RWPE2 (cell line): ENCODE data around the gene TBC1D4.

Experiments
- ATAC-seq: fragments of 200-7000 bp; cut with Tn5 transposase; 3 replicates; pipeline ENCODE4 v1.9.1; 2021; ENCODE audit warnings: low read depth
- DNase-seq: peaks from one replicate; pipeline ENCODE4 v3.0.0-alpha.2; 2020; ENCODE audit warnings: low spot score
- H3K27ac ChIP-seq: fragments of 450-650 bp; 2 replicates; pipeline ENCODE4 v1.5.1; 2017; ENCODE audit warnings: mild to moderate bottlenecking; ENCODE audit not compliant: poor library complexity, severe bottlenecking
- H3K27me3 ChIP-seq: fragments of 250-450 bp; sonication (Bioruptor Pico); 2 replicates; pipeline ENCODE4 v1.5.1; 2021; ENCODE audit warnings: mild to moderate bottlenecking, moderate library complexity; ENCODE audit not compliant: insufficient read depth, poor library complexity, severe bottlenecking
- H3K36me3 ChIP-seq: fragments of 250-450 bp; sonication (Bioruptor Pico); 2 replicates; pipeline ENCODE4 v1.5.1; 2020; ENCODE audit warnings: low read depth, mild to moderate bottlenecking, moderate library complexity
- H3K4me1 ChIP-seq: fragments of 250-450 bp; sonication (Bioruptor Pico); 2 replicates; pipeline ENCODE4 v1.5.1; 2021; ENCODE audit warnings: mild to moderate bottlenecking, moderate library complexity; ENCODE audit not compliant: insufficient read depth, poor library complexity, severe bottlenecking
- H3K4me3 ChIP-seq: fragments of 250-450 bp; sonication (Bioruptor Pico); 2 replicates; pipeline ENCODE4 v1.5.1; 2021; ENCODE audit warnings: mild to moderate bottlenecking, moderate library complexity; ENCODE audit not compliant: severe bottlenecking
- H3K9me3 ChIP-seq: fragments of 250-450 bp; sonication (Bioruptor Pico); 2 replicates; pipeline ENCODE4 v1.5.1; 2021; ENCODE audit warnings: mild to moderate bottlenecking, moderate library complexity; ENCODE audit not compliant: severe bottlenecking
- TF ChIP-seq, protein P1 (sequence below): fragments of 450-650 bp; IDR thresholded peaks from one replicate; pipeline ENCODE4 v1.5.1; 2017; ENCODE audit warnings: mild to moderate bottlenecking, moderate library complexity; ENCODE audit not compliant: poor library complexity, severe bottlenecking

TBC1D4 gene

DNA sequence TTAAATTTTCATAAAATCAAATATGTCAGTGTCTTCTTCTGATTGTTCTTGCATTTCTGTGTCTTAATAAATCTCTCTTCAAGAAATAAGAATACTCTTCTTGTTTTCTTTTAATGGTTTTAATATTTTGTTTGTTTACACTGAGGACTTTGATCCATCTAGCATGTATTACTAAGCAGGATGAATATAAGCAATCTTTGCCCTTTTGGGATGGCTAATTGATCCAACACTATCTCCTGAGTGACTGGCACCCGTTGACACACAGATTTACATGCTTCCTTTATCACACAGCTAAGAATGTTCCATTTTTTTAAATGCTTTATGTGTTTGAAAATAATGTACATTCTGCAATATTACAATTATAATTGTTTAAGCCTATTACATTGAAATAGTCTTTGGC lies 134.5 kb downstream of the TBC1D4 start:
- H3K27ac ChIP-seq, result no peak overlapping the region
- H3K4me3 ChIP-seq, result no peak overlapping the region
- ATAC-seq (no peak), DNase-seq (no peak)
- H3K4me1 ChIP-seq, result no peaks in the 10 kb centered on the region
- H3K9me3 ChIP-seq, result no peaks in the 10 kb centered on the region
- H3K27me3 ChIP-seq, result no peaks in the 10 kb centered on the region
- TF ChIP-seq, protein P1, sequence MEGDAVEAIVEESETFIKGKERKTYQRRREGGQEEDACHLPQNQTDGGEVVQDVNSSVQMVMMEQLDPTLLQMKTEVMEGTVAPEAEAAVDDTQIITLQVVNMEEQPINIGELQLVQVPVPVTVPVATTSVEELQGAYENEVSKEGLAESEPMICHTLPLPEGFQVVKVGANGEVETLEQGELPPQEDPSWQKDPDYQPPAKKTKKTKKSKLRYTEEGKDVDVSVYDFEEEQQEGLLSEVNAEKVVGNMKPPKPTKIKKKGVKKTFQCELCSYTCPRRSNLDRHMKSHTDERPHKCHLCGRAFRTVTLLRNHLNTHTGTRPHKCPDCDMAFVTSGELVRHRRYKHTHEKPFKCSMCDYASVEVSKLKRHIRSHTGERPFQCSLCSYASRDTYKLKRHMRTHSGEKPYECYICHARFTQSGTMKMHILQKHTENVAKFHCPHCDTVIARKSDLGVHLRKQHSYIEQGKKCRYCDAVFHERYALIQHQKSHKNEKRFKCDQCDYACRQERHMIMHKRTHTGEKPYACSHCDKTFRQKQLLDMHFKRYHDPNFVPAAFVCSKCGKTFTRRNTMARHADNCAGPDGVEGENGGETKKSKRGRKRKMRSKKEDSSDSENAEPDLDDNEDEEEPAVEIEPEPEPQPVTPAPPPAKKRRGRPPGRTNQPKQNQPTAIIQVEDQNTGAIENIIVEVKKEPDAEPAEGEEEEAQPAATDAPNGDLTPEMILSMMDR, result no peak
- no peaks in the 10 kb centered on the region for H3K36me3 ChIP-seq

DNA sequence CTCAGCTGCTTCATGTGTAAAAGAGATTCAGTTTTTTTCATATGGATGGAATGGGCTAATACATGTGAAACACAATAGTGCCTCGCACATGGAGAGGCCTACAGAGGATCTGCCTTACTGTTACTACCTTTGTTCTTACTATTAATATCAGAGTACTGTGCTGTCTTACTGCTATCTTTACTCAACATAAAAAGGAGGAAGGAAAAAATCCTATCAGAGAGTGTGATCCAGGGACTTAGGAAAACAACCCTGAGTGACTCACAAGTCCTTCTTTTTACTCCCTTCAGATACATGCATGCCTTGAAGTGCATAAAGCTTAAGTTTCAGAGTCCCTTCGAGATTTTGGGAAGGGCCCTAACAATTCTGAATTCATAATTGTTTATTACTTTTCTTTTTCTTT lies 136.8 kb downstream of the TBC1D4 start:
- H3K4me1 ChIP-seq, result no peaks in the 10 kb centered on the region
- no peaks in the 10 kb centered on the region for H3K9me3 ChIP-seq
- no peak overlapping the region for H3K4me3 ChIP-seq
- H3K27me3 ChIP-seq, result no peaks in the 10 kb centered on the region
- ATAC-seq, result no peak
- TF ChIP-seq, protein P1, result no peak
- no peak overlapping the region for H3K27ac ChIP-seq
- no peaks in the 10 kb centered on the region for H3K36me3 ChIP-seq
- no peak for DNase-seq

DNA sequence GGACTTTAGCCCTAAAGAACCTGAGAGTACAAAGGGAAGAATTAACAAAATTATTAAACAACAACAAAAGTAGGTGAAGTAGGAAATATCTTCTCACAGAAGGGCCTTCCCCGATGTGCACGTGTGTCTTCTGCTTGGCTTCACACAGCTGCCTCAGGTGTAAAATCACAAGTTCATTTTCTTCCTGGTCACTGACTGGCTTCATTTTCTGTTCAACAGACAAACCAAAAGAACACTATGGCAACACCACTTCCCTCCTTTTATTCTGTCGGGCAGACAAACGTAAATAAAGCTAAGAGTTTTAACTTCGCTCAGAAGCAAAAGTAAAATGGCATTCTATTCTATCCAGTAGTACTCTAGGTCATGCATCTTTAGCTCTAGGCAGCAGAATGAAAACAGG lies 140.9 kb downstream of the TBC1D4 start:
- DNase-seq (no peak), ATAC-seq (no peak)
- H3K9me3 ChIP-seq, result no peaks in the 10 kb centered on the region
- TF ChIP-seq, protein P1, result no peak
- H3K36me3 ChIP-seq, result no peaks in the 10 kb centered on the region
- no peaks in the 10 kb centered on the region for H3K27me3 ChIP-seq
- no peak overlapping the region for H3K27ac ChIP-seq
- no peaks in the 10 kb centered on the region for H3K4me1 ChIP-seq
- H3K4me3 ChIP-seq, result no peak overlapping the region

DNA sequence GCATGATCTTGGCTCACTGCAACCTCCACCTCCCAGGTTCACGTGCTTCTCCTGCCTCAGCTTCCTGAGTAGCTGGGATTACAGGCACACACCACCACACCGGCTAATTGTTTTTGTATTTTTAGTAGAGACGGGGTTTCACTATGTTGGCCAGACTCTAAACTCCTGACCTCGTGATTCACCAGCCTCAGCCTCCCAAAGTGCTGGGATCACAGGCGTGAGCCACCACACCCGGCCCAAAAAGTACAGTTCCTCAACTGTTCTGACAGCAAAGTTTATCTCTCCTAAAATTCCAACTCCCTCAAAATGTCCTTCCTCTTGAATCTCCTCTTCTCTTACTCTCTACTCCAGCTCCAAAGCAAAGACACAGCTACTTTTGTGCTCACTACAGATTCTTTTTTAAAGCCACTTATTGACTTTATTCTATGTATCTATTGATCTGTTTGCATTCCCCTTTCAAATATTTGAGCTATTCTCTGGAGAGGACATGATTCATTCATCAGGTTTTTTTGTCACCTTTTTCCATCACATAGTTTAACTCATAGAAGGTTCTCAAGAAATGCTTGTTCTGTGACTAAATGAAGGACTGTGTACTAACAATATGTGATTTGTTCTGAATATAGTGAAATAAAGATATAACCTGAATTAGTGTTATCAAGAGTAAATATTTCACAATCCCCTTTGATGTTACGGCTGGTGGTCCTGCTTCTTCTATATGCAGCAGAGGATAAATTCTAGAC lies 142.2 kb downstream of the TBC1D4 start:
- Histone ChIP-seq H3K27ac (no peak overlapping the region), H3K27me3 (no peaks in the 10 kb centered on the region), H3K9me3 (no peaks in the 10 kb centered on the region), H3K36me3 (no peaks in the 10 kb centered on the region), H3K4me3 (no peak overlapping the region), H3K4me1 (no peaks in the 10 kb centered on the region)
- DNase-seq (no peak), ATAC-seq (no peak)
- TF ChIP-seq, protein P1, result no peak

DNA sequence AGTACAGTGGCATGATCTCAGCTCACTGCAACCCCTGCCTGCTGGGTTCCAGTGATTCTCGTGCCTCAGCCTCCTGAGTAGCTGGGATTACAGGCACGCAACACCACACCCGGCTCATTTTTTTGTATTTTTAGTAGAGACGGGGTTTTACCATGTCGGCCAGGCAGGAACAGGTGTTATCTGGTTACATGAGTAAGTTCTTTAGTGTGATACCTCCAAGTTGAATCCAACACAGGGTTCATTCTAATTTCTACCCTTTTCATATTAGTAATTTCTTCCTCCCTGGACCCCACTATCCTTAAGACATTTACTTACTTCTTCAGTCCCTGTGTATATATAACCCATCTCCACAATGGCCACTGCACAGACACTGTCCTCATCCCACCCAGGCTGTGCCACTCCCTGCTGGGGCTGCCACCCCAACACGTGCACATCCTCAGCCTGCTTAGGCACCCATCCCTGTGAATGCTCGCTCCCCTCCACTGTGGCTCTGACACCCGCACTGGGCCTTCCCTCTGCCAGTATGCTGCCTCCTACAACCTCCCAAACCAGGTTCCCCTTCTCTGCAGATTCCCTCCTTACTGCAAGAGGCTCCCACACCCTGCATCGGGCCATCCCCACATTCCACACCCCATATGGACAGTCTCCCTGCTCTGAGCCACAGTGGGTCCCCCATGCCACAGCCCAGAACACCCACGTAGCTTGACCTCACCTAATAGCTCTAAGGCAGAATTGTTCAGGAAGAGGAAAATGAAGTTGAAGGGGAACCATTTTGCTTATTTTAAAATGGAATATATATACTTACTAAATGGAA lies 147.1 kb downstream of the TBC1D4 start:
- ATAC-seq, result no peak
- Histone ChIP-seq H3K27ac (no peak overlapping the region), H3K9me3 (no peaks in the 10 kb centered on the region), H3K27me3 (no peaks in the 10 kb centered on the region), H3K4me1 (peaks cover 5% of the 10 kb centered on the region), H3K36me3 (no peaks in the 10 kb centered on the region), H3K4me3 (no peak overlapping the region)
- TF ChIP-seq, protein P1, result no peak
- no peak for DNase-seq
